Neural crest cell (in vitro differentiated cells): ENCODE results near the gene EVPL. TPM values are rescaled to one million over a fixed set of nuclear protein-coding genes. Genes with fewer than 3 reads are reported as not detected.

Experiments used
- DNase-seq: peaks from one replicate; pipeline ENCODE4 v3.0.0; 2021; ENCODE audit warnings: low read depth, mixed read lengths, low spot score
- H3K27ac Mint-ChIP-seq: one replicate; pipeline ENCODE4 v1.8.0; 2021; ENCODE audit warnings: mild to moderate bottlenecking, mixed read lengths; ENCODE audit not compliant: unreplicated experiment
- H3K27me3 Mint-ChIP-seq: 2 replicates; pipeline ENCODE4 v1.8.0; 2021; ENCODE audit warnings: low read depth, mild to moderate bottlenecking, mixed read lengths
- H3K36me3 Mint-ChIP-seq: 2 replicates; pipeline ENCODE4 v1.8.0; 2021; ENCODE audit warnings: low read depth, mild to moderate bottlenecking, mixed read lengths
- H3K4me1 Mint-ChIP-seq: 2 replicates; pipeline ENCODE4 v1.8.0; 2021; ENCODE audit warnings: mixed read lengths
- H3K4me3 Mint-ChIP-seq: one replicate; pipeline ENCODE4 v1.8.0; 2021; ENCODE audit warnings: mild to moderate bottlenecking, mixed read lengths
- H3K9me3 Mint-ChIP-seq: 2 replicates; pipeline ENCODE4 v1.8.0; 2021; ENCODE audit warnings: mixed read lengths
- total RNA-seq: library from RNA; stranded (reverse); gene quantifications from 2 replicates; pipeline ENCODE4 v1.2.1, GENCODE V29; 2021
- TF ChIP-seq, protein P1 (sequence below): fragments of 200-600 bp; sonication (generic); conservative IDR thresholded peaks from 2 replicates; pipeline ENCODE4 v1.5.0; 2021; ENCODE audit warnings: antibody characterized with exemption, mild to moderate bottlenecking

EVPL gene
- total RNA-seq, 1 donor from 2014 or later: not detected

DNA sequence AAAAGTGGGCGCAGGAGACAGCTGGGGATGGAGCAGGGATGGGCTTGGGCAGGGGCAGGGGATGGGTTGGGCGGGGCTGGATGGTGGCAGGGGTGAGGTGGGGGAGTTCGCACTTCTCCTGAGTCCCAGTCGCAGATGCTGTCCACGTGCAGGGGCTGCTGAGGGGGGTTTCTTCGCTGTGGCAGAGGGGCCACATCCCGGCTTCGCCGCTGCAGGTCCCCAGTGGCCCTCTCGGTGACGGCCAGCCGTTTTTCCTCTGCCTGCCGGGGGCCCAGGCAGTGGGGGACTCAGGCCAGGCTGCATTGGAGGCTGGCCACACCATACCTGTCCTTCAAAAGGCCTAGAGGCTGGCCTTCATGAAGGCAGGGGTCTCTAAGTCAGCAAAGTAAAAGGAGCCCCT is 8.3 kb downstream of the EVPL start:
- TF ChIP-seq, protein P1, sequence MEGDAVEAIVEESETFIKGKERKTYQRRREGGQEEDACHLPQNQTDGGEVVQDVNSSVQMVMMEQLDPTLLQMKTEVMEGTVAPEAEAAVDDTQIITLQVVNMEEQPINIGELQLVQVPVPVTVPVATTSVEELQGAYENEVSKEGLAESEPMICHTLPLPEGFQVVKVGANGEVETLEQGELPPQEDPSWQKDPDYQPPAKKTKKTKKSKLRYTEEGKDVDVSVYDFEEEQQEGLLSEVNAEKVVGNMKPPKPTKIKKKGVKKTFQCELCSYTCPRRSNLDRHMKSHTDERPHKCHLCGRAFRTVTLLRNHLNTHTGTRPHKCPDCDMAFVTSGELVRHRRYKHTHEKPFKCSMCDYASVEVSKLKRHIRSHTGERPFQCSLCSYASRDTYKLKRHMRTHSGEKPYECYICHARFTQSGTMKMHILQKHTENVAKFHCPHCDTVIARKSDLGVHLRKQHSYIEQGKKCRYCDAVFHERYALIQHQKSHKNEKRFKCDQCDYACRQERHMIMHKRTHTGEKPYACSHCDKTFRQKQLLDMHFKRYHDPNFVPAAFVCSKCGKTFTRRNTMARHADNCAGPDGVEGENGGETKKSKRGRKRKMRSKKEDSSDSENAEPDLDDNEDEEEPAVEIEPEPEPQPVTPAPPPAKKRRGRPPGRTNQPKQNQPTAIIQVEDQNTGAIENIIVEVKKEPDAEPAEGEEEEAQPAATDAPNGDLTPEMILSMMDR: no peak
- DNase-seq: no peak
- H3K27ac Mint-ChIP-seq: no peak overlapping the region
- no peaks in the 10 kb centered on the region for H3K36me3 Mint-ChIP-seq
- peaks cover 3% of the 10 kb centered on the region for H3K4me1 Mint-ChIP-seq
- no peak overlapping the region for H3K4me3 Mint-ChIP-seq
- H3K9me3 Mint-ChIP-seq: no peaks in the 10 kb centered on the region
- H3K27me3 Mint-ChIP-seq: no peaks in the 10 kb centered on the region

DNA sequence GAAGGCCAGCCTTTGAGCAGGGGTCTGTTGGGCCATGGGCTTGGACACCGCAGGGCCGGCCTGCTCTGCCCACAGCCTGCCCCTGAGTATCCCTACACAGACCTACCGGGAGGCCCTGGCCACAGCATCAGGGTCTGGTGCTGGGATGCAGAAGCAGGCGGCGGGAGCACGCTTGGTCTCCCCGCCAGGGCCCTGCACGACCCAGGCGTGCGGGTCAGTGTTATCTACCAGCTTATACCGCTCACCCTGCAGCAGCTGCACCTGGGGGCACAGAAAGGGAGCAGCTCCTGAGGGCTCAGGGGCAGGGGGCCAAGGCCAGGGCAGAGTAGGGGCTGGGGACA is 8.8 kb downstream of the EVPL start:
- Mint-ChIP-seq H3K27me3 (no peaks in the 10 kb centered on the region), H3K4me1 (peaks cover 3% of the 10 kb centered on the region), H3K9me3 (no peaks in the 10 kb centered on the region), H3K4me3 (no peak overlapping the region), H3K36me3 (no peaks in the 10 kb centered on the region), H3K27ac (no peak overlapping the region)
- no peak for DNase-seq
- TF ChIP-seq, protein P1: no peak

DNA sequence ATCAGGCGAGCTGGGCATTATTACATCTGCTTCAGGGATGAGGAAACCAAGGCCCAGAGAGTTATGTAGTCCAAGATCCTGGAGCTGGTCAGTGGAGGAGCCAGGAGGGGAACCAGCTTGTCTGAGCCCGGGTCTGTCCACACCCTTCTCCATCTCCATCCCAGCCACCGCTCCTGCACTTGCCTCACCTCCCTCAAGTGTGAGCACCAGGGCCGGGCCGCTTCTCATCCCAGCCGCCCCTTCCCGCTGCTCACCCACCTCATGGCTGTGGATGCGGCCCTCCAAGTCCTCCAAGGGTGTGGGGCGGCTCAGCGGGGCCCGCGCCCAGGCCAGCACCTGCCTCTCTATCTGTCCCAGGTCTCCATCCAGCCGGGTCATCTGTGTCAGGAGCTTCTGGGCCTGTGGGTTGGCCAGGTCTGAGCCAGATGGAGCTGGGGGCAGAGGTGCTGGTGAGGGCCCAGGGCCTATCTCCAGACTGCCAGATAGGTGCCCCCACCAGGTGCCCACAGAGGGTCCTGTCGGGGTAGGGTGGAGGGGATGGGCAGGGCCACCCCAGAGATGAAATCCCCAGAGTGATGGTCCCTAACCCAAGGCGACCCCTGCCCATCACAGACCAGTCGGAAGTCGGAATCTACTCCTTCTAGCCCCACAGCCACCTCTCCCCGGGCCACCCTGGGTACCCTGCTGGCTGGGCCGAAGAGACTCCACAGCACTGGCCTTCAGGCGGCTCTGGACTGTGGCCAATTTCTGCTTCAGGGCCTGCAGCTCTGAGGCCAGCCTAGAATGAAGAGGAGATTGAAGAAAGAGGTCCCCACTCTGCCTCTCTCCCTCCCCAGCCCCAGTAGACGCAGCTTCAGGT is 9.4 kb downstream of the EVPL start:
- no peak overlapping the region for H3K4me3 Mint-ChIP-seq
- no peak overlapping the region for H3K27ac Mint-ChIP-seq
- no peaks in the 10 kb centered on the region for H3K9me3 Mint-ChIP-seq
- TF ChIP-seq, protein P1: no peak
- DNase-seq: no peak
- no peaks in the 10 kb centered on the region for H3K36me3 Mint-ChIP-seq
- peaks cover 3% of the 10 kb centered on the region for H3K4me1 Mint-ChIP-seq
- no peaks in the 10 kb centered on the region for H3K27me3 Mint-ChIP-seq

DNA sequence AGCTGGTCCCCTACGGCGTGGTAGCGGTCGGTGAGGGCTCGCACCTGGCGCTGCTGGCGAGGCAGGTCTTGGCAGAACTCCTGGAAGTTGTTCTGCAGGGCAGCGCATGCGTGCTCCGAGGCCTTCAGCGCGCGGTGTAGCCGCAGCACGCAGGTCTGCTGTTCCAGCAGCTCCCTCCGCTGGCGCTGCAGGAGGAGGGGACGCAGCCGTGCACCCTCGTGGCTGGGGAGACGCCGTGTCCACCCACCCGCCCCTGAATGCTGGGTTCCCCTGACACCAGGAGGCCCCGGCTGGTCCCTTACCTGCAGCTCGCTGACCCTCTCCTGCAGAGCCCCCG is 12.2 kb downstream of the EVPL start:
- Mint-ChIP-seq H3K4me1 (peaks cover 3% of the 10 kb centered on the region), H3K27ac (no peak overlapping the region), H3K9me3 (no peaks in the 10 kb centered on the region), H3K4me3 (no peak overlapping the region), H3K27me3 (no peaks in the 10 kb centered on the region), H3K36me3 (no peaks in the 10 kb centered on the region)
- TF ChIP-seq, protein P1: no peak
- DNase-seq: no peak

DNA sequence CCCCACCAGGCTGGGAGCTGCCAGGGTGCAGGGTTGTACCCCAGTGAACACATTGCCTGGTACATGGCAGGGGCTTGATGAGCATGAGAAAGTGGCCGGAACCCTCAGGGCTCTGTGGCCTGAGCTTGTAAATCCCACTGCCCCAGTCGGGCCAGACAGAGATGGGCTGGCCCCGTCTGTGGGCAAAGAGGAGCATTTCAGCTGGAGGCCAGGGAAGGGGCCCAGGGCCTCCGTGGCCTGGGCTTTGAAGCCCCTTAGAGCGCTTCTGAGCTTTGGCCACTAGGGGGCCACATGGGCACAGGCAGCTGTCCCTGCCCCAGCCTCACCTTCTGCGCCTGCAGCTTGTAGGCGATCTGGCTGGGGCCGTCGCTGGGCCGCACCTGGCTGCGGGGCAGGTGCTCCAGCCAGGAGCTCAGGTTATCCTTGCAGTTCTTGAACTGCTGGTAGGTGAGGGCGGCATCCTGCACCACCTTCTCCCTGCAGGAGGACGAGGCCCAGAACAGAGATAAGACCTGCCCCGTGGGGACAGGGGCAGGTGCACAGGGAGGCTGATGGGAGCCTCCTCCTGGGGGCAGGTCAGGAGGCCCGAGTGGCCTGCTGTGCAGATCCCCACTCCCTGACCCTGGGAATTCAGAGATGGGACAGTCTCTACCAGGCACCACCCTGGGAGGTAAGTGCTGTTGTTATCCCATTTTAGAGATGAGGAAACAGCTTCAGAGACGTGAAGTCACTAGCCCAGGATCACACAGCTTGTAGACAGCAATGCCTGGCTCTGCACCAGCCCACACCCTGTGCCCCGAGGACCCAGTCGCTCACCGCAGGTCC is 12.8 kb downstream of the EVPL start:
- Mint-ChIP-seq H3K9me3 (no peaks in the 10 kb centered on the region), H3K4me3 (no peak overlapping the region), H3K36me3 (no peaks in the 10 kb centered on the region), H3K27me3 (no peaks in the 10 kb centered on the region), H3K4me1 (peaks cover 3% of the 10 kb centered on the region), H3K27ac (peak overlapping the region; percentile 12)
- TF ChIP-seq, protein P1: peak; percentile 99
- DNase-seq: peak; percentile 77
